DMS 273 (cell line): ENCODE measurements around the gene GNG11.

Experiments
- DNase-seq: peaks from one replicate; lab custom pipeline; 2025; ENCODE audit not compliant: unreplicated experiment; lab: John Stamatoyannopoulos, UW

GNG11 gene

GRCh38 chr7:93945756-93946535, 24.4 kb downstream of the GNG11 start:
- no peak for DNase-seq

GRCh38 chr7:93948106-93948505, 26.6 kb downstream of the GNG11 start:
- DNase-seq, result no peak

GRCh38 chr7:93948873-93949272, 27.3 kb downstream of the GNG11 start:
- DNase-seq, result no peak

- no peak for DNase-seq
These were observed 27.9 kb downstream of the GNG11 start for GRCh38 chr7:93949423-93949822.

GRCh38 chr7:93955304-93955703, 33.8 kb downstream of the GNG11 start:
- no peak for DNase-seq

- DNase-seq, result no peak
These were observed 36.2 kb downstream of the GNG11 start for GRCh38 chr7:93957767-93958166.

GRCh38 chr7:93958216-93958615, 36.7 kb downstream of the GNG11 start:
- DNase-seq, result no peak

GRCh38 chr7:93958651-93959050, 37.1 kb downstream of the GNG11 start:
- no peak for DNase-seq

- DNase-seq, result no peak
These were observed 39.5 kb downstream of the GNG11 start for GRCh38 chr7:93960986-93961385.

- DNase-seq, result no peak
These were observed 42.7 kb downstream of the GNG11 start for GRCh38 chr7:93964262-93964661.

- DNase-seq, result no peak
These were observed 43.3 kb downstream of the GNG11 start for GRCh38 chr7:93964813-93965212.

GRCh38 chr7:93968911-93969620, 47.5 kb downstream of the GNG11 start:
- DNase-seq, result no peak

- no peak for DNase-seq
These were observed 50.6 kb downstream of the GNG11 start for GRCh38 chr7:93972029-93972725.

- no peak for DNase-seq
These were observed 51.6 kb downstream of the GNG11 start for GRCh38 chr7:93973134-93973533.

GRCh38 chr7:93977211-93977950, 55.8 kb downstream of the GNG11 start:
- DNase-seq, result peak; percentile 23
